Left hindlimb (tissue), 1 donor: ENCODE results near the gene C2CD2.
"Not testable (repeated sequence)": the region's sequence is repeated elsewhere in the genome, so short reads cannot be mapped to it uniquely, and the experiment has no call there.

Experiments
- DNase-seq: peaks from one replicate; pipeline ENCODE4 v3.0.0-alpha.2; 2018

Gene C2CD2

DNA sequence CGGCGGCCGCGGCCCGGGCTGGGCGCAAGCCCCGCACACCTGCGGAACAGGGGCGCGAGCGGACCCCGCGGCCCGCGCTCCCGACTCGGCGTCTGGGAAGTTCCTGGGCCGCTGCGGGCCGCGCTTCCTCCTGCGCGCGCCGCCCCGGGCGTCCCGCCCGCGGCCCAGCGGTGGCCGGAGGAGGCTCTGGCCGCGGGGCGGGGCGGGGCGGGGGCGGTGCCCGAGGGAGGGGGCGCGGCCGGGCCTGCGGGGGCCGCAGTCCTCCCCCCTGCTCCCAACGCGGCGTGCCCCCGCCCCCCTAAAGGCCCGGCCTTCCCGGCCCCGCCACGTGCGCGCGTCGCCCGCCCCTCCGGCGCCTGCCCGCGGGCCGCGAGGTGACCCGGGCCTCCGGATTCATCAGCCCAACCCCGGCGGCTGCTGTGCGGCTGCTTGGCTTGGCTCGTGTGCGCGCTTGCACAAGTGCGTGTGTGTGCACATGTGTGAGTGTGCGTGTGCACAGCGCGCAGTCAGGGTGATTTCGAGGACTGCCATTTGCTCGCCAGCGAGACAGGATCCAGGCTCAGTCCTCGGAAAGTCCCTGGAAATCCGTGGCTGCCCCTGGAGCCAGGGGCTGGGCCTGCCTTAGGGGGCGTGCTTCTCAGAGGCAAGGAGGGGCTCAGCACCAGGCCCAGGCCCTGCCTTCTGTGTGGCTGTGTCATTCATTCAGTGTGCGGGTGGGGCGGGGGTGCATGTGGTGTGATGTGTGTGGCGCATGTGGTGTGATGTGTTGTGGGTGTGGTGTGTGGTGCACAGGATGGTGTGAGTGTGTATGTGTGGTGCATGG lies at the start of gene C2CD2:
Gene C2CD2, minus strand, starts transcription at position 188 of the 823 bp plus-strand sequence. CDS start 370 bp downstream, outside the sequence.
- DNase-seq: peak; percentile 84

DNA sequence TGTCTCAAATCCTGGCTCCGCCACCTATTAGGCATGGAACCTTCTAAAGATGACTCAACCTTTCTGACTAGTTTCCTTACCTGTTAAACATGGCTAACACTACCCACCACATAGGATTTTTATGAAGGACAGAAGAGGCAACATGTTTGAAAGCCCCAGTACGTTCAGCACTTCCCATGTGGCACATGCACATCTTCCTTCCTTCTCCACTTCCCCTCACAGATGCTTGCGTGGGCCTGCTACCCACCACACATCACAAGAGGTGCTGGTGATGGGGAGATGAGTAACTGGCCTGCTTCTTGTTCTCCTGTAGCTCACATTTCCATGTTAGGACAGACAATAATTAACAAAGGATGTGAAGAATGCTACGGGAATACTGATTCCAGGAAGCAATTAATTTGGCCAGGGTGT lies 49.2 kb upstream of the C2CD2 start:
- DNase-seq: no peak

DNA sequence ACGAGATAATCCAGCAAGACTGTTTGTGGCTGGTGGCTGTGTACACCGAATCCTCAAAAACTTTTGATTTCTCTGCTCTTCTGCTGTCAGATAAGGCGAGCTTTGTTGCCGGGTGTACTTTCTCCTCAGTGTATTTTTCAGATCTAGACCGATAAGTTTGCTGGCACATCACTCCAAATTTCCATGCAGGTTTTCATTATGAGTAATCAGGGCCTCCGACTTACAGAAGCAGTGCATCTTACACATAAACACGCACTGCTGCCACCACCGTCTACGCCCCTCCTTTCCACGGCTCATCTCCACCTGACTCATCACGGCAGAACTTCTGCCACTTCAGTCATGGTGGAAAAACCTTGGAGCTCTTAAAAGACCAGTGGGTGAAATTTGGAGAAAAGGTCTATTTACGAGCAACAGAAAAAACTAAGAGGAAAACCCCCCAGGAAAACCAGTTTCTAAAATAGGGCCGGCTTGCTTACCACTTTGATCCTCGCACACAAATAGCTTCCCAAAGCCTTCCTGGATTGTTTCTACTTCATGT lies 48.7 kb upstream of the C2CD2 start:
- DNase-seq: no peak

DNA sequence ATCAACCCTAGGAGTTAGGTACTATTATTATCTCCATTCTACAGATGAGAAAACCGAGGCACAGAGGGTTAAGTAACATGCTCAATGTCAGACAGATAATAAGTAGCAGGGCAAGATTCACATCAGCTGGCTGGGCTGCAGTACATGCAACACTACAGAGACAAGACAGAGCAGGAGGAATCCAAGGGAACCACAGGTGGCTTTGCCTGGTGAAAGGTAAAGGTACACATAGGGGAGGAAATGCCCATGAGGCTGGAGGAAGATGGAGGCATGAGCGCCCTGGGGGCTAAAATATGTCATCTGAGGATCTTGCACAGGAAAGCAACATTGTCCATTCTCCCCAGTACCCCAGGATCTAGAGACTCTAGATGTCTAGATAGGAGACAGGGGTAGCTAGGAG lies 48.0 kb upstream of the C2CD2 start:
- DNase-seq: no peak

DNA sequence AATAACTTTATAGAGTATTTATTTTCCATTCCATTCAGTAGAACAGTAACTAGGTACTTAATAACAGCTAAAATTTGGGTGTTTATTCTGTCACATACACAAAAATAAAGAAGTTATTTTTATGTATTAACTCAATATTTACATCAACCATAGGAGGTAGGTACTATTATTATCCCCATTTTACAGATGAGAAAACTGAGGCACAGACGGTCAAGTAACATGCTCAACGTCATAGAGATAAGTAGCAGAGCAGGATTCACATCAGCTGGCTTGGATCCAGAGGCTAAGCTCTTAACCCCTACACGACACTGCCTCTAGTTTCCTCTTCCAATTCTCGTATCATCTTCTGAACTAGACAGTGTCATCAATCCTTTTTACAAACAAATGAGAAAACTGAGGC lies 47.1 kb upstream of the C2CD2 start:
- no peak for DNase-seq

DNA sequence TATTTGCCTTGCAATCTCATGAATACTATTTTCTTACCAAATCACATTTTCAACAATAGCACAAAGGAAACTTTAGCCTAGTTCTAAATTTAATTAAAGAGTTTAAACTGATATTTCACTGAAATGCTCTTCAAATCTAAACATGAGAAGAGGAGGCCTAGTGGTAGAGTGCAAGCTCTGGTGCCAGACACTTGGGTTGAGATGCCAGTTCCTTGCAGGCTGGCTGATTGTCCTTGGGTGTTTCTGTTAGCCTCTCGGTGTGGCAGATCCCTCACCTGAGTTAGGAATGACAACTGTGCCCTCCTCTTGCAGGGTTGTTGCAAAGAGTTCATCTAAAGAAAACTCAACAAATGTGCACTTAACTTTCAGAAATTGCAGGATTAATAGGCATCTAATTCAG lies 43.8 kb upstream of the C2CD2 start:
- no peak for DNase-seq

DNA sequence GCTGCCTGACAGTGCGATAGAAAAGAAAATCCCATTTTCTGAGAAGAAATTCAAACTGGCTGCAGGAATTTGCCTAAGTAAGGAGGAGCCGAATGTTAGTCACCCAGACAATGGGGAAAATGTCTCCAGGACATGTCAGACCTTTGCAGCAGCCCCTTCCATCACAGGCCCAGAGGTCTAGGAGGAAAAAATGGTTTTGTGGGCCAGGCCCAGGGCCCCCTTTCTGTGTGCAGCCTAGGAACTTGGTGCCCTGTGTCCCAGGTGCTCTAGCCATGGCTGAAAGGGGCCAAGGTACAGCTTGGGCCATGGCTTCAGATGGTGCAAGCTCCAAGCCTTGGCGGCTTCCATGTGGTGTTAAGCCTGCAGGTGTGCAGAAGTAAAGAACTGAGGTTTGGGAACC lies 41.8 kb upstream of the C2CD2 start:
- no peak for DNase-seq

DNA sequence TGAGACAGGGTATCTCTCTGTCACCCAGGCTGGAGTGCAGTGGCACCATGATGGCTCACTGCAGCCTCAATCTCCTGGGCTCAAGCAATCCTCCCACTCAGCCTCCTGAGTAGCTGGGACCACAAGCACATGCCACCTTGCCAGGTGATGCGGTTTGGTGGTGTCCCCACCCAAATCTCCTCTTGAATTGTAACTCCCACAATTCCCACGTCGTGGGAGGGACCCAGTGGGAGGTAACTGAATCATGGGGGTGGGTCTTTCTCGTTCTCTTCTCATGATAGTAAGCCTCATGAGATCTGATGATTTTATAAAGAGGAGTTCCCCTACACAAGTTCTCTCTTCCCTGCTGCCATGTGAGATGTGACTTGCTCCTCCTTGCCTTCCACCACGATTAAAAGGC lies 40.8 kb upstream of the C2CD2 start:
- DNase-seq: not testable (repeated sequence)

DNA sequence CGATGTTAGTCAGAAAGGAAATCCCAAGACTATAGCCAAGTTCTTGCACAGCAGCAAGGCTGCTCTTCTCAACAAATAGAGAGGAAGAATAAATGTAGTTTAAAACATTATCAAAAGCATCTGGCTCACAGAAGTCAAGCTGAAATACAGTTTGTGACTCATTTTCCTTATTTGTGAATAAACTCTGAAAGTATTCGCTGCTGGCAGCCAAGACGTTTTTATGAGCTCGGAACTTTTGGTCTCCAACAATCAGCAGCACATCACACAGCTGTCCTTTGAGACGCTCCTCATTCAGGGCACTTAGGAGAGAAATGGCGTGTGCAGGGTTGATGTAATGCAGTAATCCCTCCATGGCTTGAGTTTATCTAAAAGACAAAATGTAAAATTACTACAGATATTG lies 39.9 kb upstream of the C2CD2 start:
- DNase-seq: no peak

DNA sequence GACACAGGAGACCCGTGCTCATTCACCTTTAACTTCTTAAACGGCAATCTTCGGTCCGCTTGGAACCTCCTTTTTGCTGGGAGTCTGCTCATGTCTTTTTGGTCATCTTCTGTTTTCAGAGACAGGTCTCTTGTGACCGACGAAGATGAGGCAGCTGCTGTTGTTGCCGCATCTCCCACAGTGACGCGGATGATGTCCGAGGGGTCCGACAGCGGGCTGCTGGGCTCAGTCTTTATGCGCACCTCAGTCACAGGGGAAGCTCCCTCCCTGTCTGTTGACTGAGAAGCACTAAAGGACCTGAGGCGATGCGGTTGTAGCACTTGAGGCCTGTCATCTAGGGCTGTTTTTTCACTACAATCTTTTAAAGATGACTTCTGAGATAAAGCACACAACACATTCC lies 38.8 kb upstream of the C2CD2 start:
- no peak for DNase-seq

DNA sequence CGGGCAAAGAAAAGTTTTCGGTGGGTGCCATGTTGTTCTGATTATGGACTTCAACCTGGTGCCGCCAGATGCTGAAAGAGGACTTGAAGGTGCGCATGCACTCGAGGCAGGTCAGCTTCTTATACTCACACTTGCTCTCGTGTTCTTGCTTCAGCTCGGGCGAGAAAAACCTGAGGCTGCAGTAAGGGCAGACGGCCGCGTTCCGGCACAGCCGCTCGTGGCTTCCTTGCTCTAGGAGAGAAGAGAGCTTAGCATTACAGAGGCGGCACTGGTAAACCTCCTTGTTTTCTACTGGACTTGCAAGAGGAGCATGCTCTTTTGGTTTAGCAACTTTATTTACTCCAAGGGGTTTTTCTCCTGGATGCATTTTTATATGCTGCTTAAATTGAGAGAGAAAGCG lies 37.8 kb upstream of the C2CD2 start:
- DNase-seq: no peak

DNA sequence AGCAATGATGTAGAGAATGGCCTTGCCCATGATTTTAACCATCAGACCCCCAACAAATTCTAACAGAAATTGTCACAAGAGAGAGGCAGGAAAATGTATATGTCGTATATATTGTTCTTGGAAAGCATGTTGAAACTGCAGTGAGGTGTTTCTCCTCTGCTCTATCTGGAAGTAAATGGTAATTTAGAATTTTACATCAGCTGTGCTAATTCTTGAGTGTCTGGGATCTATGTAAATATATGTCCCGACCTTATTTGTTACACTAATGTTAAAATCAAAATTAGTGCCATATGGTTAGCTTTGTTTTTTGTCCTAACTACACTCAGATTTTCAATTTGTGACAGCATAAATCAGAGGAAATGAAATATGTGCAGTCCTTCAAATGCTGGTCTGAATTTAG lies 35.9 kb upstream of the C2CD2 start:
- no peak for DNase-seq

DNA sequence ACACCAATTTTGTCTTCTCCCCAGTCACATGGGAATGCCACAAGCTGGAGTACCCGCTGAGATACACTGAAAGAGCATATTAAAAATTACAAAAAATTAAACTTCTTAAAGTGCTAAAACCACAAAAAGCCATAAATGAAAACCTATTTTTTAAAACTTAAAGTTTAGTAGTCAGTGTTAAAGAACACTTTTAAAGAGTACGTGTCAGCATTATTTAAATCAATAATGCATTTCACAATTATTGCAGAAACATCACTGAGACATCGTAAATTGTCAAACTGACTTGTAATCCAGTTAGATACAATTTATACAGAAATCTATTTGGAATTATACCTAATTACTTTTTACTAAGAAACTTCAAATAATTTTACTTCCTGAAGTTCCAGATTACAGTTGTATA lies 33.5 kb upstream of the C2CD2 start:
- DNase-seq: no peak

DNA sequence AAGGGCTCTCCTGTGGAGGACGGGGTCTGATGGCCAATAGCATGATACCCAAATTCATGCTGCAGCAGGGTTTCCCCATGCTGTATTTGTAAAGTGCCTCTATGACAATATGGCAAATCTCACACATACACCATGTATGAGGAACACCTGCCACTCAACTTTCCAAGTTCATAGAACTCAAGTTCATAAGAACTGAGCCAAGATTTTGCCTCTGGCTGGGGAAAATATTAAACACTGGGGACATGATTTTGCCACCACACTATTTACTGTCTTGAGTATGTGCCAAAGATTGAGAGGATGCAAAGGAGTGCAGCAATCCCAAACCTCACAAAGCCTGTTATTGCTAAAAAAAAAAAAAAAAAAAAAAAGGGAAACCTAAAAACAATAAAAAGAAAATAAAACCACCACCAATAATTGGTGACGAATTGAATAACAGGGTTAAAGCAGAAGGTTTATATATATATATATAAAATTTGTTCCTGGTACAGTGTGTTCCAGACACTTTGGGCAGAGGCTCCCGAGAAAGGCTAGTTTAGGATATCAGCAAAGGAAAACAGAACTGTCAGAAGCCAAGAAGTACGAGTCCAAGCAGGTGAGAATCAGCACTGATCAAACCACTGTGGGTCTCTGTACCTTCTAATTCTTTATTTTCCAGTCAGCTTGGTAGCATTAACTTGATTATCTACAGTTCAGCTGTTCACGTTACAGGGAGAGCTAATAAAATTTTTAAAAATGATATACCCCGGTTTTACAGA lies 32.0 kb upstream of the C2CD2 start:
- DNase-seq: no peak

DNA sequence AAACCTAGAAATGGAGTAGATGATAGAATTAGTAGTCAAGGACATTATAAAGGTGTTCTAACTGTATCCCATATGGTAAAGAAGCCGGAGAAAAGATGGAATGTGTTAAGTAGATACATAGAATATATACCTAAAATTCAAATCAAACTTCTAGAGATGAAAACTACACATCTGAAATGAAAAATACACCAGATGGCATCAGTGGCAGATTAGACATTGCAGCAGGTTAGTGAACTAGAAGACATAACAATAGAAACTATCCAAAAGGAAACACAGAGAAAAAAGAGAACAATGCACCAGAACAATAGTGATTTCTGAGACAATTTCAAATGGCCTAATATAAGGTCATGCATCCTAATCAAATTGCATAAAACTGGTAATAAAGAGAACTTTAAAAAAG lies 29.4 kb upstream of the C2CD2 start:
- DNase-seq: no peak

DNA sequence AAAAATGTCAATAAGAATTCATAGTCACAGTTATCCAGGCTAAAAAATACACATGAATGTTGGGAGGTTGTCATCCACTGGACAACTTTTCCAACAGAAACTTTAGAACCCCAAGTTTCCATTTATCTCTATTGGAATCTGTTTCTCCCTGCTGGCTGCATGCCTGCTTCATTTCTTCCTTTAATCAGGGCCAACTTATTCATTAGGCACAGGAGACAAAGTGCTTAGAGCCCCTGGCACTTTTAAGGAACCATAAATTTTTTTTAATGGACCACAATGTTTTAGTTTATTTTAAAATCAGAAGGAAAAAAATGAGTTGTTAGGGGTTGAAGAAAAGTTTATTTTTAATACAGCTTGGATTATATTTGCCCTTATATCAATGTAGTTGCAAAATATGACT lies 26.7 kb upstream of the C2CD2 start:
- DNase-seq: no peak

DNA sequence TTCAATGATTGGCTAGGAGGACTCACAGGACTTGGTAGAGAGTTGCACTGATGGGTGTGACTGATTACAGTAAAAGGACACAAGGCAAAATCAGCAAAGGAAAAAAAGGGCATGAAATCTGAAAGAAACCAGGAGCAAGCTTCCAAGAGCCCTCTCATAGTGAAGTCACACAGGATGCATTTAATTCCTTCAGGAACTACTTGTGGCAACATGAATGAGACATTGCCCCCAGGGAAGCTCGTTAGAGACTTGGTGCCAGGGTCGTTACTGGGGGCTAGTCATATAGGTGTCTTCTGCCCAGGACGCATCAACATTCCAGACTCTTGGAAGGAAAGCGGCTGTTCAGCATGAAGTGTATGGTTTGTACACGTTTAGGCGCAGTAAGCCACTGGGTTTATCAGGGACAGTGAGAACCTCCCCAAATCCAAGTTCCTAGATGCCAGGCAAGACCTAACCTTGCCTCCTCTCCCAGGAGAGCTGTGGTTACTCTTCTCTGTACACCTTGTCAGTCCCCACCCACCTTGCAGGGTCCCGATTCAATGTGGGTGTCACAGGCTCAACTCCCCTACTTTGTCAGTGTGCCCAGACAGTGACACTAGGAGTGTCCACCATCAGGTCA lies 26.0 kb upstream of the C2CD2 start:
- DNase-seq: no peak

DNA sequence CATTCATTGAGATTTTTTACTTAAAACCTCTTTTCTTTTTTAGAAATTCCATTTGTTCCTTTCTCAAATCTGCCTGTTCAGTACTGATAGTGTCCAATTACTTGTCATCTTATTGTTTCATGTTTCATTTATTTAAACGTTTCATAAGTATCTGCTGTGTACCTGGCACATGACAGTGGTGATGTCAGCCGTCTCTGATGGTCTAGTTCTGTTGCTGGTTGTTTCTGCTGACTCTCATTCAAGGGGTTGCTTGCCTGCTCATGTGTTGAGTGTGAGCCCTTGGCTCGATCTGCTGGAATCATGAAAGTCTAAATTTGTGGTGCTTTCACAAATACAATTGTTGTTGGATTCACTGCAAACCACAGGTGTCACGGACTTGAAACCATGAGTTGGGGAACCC lies 25.5 kb upstream of the C2CD2 start:
- no peak for DNase-seq

DNA sequence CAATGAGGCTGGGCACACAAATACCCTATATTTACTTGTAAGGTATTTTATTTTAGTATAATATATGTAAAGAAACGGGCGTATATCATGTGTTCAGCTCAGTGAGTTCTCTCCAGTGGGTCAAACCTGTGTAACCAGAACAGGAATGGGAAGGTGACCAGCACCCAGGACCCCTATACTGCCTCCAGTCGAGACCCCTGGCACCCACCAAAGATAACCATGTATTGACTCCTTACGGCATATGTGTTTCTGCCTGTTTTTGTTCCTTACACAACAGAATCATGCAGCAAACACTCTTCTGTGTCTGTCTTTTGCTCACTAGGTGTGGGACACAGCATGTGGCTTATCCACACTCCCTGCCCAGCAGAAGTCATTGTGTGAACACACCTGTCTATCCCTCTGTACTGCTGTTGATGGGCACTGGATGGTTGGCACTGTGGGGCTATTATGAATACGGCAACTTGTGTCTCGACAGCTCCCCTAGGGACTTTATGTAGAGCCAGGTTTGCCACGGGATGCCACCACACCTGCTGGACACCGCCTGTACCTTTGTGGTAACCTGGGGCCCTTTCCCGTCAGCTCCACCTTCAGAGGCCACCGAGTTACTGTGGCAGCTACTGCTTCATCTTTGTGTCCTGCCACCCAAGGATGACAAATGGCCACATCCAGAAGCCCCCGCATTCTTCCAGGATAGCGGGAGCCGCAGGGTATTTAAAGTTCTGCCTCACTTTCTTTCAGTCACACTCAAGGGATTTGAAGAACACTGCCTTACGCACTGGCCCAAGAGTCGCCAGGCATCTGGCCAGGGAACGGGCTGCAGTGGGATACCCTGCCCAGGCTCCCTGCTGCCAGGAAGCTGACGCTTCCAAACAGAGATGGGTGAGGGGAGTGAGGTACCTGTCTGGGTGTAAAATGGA lies 23.5 kb upstream of the C2CD2 start:
- no peak for DNase-seq

DNA sequence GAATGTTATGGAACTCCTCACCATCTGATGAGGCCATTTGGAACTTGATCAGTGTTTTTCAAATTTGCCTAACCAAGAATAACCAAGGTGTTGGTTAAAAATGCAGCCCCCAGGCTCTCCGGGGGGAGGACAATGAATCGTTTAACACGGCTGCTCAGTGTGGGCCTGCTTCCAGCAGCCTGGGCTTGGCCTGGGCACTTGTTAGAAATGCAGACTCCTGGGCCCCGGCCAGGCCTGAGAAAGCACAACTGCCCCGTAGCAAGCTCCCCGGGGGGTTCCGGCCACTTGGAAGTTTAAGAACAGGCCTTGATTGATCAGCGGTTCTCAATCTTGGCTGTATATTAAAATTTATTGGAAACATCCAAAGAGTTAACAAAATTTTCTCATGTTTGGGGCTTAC lies 22.8 kb upstream of the C2CD2 start:
- DNase-seq: no peak

DNA sequence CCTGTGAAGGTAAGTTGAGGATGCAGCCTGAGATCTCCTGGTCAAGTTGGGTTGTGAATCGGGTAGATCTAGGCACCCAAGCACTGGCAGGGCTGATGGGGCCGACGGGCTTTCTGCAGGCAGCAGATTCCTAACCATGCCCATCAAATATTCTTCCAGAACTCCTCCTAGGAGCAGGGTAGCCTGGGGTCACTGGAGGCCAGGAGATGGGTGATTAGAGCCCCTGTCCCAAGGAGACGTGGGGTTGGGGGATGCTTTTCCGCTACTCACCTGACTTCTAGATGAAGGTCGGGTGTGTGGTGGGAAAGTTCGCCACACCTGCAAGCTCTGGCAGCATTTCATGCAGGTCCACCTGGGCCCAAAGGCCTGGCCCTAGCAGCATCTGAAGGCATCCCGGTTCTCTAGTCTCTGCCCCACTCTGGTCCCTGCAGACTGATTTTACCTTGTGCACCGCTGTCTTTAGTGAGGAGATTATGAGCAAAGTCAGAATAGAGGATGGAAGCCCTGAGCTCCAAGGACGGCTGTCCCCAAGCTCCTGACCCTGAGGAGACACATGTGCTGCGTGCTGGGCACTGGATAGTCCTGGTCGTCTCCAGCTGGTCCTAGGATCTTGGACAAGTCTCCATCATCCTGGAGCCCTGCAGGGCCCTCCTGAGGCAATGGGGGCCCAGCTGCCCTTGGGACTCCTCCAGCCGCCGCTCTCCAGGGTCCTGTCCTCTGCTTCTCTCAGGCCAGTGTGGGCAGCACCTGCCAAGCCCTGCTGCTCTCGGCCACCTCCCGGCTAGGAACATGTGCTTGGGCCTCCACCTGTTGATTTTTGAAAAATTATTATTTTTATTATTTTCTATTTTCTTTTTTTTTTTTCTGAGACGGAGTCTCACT lies 21.8 kb upstream of the C2CD2 start:
- DNase-seq: no peak

DNA sequence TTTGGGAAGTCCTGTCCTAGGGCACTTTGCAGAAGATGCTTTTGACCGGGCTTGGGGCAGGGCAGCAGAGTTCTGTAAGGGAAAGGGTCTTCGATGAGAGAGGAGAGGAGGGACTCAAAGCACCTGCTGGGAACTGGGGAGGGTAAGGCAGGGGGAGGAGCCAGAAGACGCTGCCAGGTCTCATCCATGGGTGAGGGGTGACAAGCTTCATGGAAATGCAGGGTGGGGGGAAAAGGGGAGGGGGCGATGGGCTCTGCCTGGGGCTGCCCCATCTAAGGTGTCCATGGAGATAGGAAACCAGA lies 20.9 kb upstream of the C2CD2 start:
- no peak for DNase-seq
